Activated T-helper 9 cell treated with anti-CD3 and anti-CD28 coated beads, Interleukin-2, amount 50 U/mL, for 16 hours (primary cell): ENCODE data around the gene TMEM87A.

Experiments used
- DNase-seq: peaks from one replicate; pipeline ENCODE4 v3.0.0-alpha.2; 2020; ENCODE audit warnings: low read depth

TMEM87A gene

GRCh38 chr15:42203891-42204290 lies 69.3 kb downstream of the TMEM87A start:
- DNase-seq = no peak

GRCh38 chr15:42202653-42203052 lies 70.6 kb downstream of the TMEM87A start:
- DNase-seq = no peak

GRCh38 chr15:42201801-42202200 lies 71.4 kb downstream of the TMEM87A start:
- no peak for DNase-seq

- no peak for DNase-seq
Measured at GRCh38 chr15:42199126-42199525, 74.1 kb downstream of the TMEM87A start.

- no peak for DNase-seq
Measured at GRCh38 chr15:42198516-42198915, 74.7 kb downstream of the TMEM87A start.

- no peak for DNase-seq
Measured at GRCh38 chr15:42194513-42194912, 78.7 kb downstream of the TMEM87A start.

GRCh38 chr15:42193383-42193782 lies 79.8 kb downstream of the TMEM87A start:
- no peak for DNase-seq

- no peak for DNase-seq
Measured at GRCh38 chr15:42191610-42192346, 81.5 kb downstream of the TMEM87A start.

GRCh38 chr15:42190370-42190769 lies 82.9 kb downstream of the TMEM87A start:
- DNase-seq = no peak

GRCh38 chr15:42185801-42186200 lies 87.4 kb downstream of the TMEM87A start:
- no peak for DNase-seq

- no peak for DNase-seq
Measured at GRCh38 chr15:42184736-42185135, 88.5 kb downstream of the TMEM87A start.

- DNase-seq = no peak
Measured at GRCh38 chr15:42184296-42184695, 88.9 kb downstream of the TMEM87A start.

GRCh38 chr15:42182961-42183360 lies 90.3 kb downstream of the TMEM87A start:
- no peak for DNase-seq

GRCh38 chr15:42182328-42182886 lies 90.8 kb downstream of the TMEM87A start:
- no peak for DNase-seq

GRCh38 chr15:42178056-42178455 lies 95.2 kb downstream of the TMEM87A start:
- no peak for DNase-seq

- DNase-seq = no peak
Measured at GRCh38 chr15:42175671-42176070, 97.6 kb downstream of the TMEM87A start.

- DNase-seq = no peak
Measured at GRCh38 chr15:42172475-42172874, 100.8 kb downstream of the TMEM87A start.

- no peak for DNase-seq
Measured at GRCh38 chr15:42171795-42172194, 101.4 kb downstream of the TMEM87A start.

- no peak for DNase-seq
Measured at GRCh38 chr15:42171122-42171521, 102.1 kb downstream of the TMEM87A start.

GRCh38 chr15:42166225-42166940 lies 106.8 kb downstream of the TMEM87A start:
- DNase-seq = no peak

- no peak for DNase-seq
Measured at GRCh38 chr15:42165106-42165505, 108.1 kb downstream of the TMEM87A start.

- DNase-seq = no peak
Measured at GRCh38 chr15:42163947-42164550, 109.2 kb downstream of the TMEM87A start.

GRCh38 chr15:42163291-42163690 lies 109.9 kb downstream of the TMEM87A start:
- no peak for DNase-seq
